ENCODE measurements around the gene SLC25A39.

SLC25A39 gene

DNA sequence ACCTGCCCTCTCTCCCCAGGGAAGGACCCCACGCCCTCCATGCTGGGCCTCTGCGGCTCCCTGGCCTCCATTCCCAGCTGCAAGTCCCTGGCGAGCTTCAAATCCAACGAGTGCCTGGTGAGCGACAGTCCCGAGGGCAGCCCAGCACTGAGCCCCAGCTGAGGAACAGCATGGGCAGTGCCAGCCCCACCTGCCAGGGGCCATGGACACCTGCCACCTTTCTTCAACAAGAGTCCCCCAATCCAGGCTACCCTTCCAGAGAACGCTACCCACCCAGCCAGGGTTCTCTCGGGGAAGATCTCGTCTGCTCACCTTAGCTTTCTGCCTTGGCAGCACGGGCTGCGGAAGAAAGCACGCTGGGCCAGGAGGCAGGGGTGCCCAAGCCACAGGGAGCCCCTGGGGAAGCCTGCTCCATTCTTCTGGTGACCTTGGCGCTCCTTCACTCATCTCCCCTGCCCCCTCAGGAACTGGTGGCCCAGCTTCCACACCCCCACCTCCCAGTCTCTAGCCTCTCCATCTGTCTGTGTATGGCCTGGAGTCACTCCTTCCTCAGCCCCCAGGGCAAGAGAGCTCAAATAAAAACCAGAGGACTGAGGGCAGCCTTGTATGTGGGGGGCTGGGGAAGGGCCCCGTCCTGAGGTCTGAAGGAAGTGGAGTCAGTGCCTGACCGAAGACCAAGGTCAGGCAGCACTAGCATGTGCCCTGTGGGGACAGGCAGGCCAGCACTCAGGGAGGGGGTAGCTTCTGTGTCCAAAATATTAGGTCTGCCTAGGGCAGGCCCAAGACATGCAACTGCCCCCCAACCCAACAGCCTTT is 6.3 kb downstream of the SLC25A39 start:
- TF ChIP-seq, protein P1, sequence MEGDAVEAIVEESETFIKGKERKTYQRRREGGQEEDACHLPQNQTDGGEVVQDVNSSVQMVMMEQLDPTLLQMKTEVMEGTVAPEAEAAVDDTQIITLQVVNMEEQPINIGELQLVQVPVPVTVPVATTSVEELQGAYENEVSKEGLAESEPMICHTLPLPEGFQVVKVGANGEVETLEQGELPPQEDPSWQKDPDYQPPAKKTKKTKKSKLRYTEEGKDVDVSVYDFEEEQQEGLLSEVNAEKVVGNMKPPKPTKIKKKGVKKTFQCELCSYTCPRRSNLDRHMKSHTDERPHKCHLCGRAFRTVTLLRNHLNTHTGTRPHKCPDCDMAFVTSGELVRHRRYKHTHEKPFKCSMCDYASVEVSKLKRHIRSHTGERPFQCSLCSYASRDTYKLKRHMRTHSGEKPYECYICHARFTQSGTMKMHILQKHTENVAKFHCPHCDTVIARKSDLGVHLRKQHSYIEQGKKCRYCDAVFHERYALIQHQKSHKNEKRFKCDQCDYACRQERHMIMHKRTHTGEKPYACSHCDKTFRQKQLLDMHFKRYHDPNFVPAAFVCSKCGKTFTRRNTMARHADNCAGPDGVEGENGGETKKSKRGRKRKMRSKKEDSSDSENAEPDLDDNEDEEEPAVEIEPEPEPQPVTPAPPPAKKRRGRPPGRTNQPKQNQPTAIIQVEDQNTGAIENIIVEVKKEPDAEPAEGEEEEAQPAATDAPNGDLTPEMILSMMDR (IDR thresholded peaks at IDR 0.05; ENCODE audit: low read depth, low read length), result no peak
- no peak for DNase-seq (ENCODE audit: low read depth, low spot score)
- H3K4me3 ChIP-seq (ENCODE audit: low read depth, low read length), result no peak overlapping the region
- in situ Hi-C loops (cut with HindIII; ENCODE audit: low sequenced_read_pairs), result no loop called here

DNA sequence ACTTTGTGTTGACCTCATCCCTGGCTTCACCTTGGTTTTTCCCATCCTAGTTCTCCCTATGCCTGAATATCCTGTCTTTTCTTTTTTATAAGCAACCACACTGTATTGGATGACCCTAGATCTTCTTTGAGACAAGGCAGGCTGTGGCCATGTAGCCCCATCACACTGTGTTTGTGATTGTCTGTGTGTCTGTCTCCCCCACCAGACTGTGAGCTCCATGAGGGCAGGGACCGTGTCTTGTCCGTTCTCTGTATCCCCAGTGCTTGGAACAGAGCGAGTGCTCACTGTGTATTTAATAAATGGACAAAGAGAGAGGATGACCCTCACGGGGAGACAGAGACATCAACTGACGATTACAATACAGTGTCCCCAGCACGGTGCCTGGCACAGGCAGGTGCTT is 7.1 kb downstream of the SLC25A39 start:
- H3K4me3 ChIP-seq (ENCODE audit: low read depth, low read length), result no peak overlapping the region
- TF ChIP-seq, protein P1 (IDR thresholded peaks at IDR 0.05; ENCODE audit: low read depth, low read length), result no peak
- no peak for DNase-seq (ENCODE audit: low read depth, low spot score)
- in situ Hi-C loops (cut with HindIII; ENCODE audit: low sequenced_read_pairs), result no loop called here

DNA sequence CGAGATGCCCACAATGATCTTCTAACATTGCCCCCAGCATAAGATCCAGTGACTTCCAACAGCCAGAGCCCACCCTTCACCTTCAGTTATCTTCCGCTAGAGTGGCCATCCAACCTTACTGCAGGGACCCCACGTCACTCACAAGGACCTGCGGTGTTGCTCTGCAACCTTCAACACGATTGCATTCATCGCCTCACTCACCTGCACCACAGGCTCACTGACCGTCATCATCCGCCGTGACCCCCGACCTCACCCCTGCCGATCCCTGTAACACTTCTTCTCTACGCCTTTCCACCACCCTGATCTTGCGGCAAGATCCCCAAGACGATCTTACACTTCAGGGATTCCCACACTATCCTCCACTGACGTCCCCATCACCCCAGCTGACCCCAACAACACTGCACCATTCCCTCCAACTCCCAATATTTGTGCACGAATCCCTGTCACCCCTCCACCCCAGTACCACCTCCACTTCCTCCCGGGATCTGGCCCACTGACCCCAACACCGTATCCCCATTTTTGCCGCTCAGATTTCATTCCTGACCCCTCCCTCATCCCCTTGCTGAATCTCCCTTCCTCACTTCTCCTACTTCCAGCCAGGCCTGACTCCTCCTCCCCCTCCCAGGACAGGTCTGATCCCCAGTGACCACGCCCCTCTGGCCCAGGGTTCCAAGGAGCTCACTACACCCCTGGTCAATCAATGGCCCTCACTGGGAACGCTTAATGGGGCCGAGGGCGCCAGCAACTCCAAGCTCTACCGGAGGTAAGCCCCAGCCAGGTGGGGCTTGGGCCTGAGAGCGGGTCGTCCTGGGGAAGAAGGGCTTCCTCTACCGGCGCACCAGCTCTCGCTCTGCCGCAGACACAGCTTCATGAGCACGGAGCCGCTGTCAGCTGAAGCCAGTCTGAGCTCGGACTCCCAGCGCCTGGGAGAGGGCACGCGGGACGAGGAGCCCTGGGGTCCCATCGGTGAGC is 8.6 kb downstream of the SLC25A39 start:
- TF ChIP-seq, protein P1 (IDR thresholded peaks at IDR 0.05; ENCODE audit: low read depth, low read length), result no peak
- DNase-seq (ENCODE audit: low read depth, low spot score), result no peak
- in situ Hi-C loops (cut with HindIII; ENCODE audit: low sequenced_read_pairs), result no loop called here
- H3K4me3 ChIP-seq (ENCODE audit: low read depth, low read length), result no peak overlapping the region

DNA sequence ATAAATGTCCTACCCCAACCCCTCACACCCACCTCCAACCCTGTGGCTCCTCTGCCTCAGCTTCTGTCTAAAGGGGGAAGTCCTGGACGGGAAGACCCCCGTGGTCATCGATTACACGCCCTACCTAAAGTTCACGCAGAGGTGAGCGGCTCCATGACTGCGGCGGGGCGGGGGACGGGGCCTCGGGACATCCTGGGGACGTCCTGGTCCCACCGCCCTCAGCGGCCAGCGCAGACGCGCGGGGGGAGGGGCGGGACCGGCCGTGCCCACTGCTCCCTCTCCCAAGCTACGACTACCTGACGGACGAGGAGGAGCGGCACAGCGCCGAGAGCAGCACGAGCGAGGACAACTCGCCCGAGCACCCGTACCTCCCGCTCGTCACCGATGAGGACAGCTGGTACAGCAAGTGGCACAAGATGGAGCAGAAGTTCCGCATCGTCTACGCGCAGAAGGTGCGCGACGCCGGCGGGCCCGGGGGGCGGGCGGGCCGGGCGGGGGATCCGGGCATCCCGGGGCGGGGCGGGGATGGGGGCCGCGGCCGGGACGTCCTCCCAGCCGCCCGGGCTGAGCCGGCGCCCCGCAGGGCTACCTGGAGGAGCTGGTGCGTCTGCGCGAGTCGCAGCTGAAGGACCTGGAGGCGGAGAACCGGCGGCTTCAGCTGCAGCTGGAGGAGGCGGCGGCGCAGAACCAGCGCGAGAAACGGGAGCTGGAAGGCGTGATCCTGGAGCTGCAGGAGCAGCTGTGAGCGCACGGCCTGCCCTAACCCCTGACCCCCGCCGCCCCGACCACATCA is 9.6 kb downstream of the SLC25A39 start:
- H3K4me3 ChIP-seq (ENCODE audit: low read depth, low read length), result no peak overlapping the region
- in situ Hi-C loops (cut with HindIII; ENCODE audit: low sequenced_read_pairs), result no loop called here
- no peak for DNase-seq (ENCODE audit: low read depth, low spot score)
- TF ChIP-seq, protein P1 (IDR thresholded peaks at IDR 0.05; ENCODE audit: low read depth, low read length), result no peak

DNA sequence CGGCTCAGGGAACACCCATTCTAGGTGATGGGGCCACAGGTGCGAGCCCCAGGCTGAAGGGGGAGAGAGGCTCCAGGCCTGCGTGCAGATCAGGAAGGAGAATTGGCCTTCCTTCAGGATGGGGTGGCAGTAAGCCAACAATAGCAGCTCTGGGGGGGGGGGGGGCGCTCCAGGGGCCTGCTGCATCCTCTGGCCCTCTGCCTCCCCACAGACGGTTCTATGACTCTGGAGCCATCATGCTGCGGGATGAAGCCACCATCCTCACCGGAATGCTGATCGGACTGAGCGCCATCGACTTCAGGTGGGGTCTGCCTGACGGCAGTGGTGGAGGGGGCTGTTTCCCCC is 10.1 kb downstream of the SLC25A39 start:
- DNase-seq (ENCODE audit: low read depth, low spot score), result no peak
- no peak overlapping the region for H3K4me3 ChIP-seq (ENCODE audit: low read depth, low read length)

More for the DNA sequence above, 10.1 kb downstream of the SLC25A39 start:
- in situ Hi-C loops (cut with HindIII; ENCODE audit: low sequenced_read_pairs), result no loop called here
- TF ChIP-seq, protein P1 (IDR thresholded peaks at IDR 0.05; ENCODE audit: low read depth, low read length), result no peak

Measured in astrocyte of the spinal cord (primary cell).